ENCODE measurements around the gene SC5D.
A peak's percentile ranks its signal among the peaks of the same experiment; 100 is the strongest.

The SC5D gene

GRCh38 chr11:121295246-121296029 lies 2.9 kb downstream of the SC5D start:
- DNase-seq, result no peak

DNA sequence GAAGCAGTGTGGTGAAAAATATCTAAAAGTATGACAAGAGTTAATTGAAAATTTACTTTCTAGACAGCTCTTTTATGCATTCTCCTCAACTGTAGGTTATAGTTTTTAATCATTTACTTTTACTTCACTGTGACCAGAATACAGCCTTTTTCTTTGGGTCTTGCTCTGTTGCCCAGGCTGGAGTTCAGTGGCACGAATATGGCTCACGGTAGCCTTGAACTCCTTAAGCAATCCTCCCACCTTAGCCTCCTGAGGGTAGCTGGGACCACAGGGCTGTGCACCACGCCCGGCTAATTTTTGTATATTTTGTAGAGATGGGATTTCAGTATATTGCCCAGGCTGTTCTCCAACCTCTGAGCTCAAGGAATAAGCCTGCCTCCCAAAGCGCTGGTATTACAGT lies 5.3 kb downstream of the SC5D start:
- no peak for DNase-seq

- no peak for DNase-seq
These were observed 6.2 kb downstream of the SC5D start for GRCh38 chr11:121298774-121299173.

DNA sequence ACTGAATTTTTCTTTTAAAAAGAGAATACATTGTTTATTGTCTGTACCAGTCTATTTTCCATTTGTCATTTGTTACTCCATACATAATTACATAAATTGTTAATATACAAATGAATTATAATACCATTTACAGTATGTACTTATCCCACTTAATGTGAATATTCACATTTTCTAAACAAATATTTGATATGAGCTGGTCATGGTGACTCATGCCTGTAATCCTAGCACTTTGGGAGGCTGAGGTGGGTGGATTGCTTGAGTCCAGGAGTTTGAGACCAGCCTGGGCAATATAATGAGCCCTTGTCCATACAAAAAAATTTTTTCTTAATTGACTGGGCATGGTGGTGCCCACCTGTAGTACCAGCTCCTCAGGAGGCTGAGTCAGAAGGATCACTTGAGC lies 6.8 kb downstream of the SC5D start:
- no peak for DNase-seq

- DNase-seq, result peak in 1 of 2 experiments; percentile 16
These were observed 7.9 kb downstream of the SC5D start for GRCh38 chr11:121300313-121300971.

DNA sequence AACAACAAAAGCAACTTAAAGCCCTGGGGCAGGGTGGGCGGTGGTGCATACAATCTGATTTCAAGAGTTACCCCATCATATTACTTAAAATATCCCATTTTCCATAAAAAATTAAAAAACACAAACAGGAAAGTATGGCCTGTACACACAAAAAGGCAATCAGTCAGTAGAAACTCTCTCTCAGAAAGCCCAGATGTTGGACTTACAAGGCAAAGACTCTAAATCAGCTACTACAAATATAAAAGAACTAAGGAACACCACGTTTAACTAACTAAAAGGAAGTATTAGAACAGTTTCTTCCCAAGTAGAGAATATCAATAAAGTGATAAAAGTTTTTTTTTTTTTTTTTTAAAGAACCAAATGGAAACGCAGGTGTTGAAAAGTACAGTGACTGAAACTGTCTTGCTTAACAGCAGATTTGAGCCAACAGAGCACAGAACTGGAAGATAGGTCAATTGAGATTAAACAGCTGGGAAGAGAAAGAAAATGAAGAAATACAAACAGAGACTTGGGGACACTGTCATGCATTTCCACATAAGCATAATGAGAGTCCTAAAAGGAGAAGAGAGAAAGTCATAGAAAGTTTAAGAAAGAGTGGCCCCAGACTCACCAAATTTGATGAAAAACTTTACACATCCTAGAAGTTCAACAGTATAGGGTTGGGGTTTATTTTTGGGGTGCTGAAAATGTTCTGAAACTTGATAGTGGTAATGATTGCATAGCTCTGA lies 8.6 kb downstream of the SC5D start:
- no peak for DNase-seq

DNA sequence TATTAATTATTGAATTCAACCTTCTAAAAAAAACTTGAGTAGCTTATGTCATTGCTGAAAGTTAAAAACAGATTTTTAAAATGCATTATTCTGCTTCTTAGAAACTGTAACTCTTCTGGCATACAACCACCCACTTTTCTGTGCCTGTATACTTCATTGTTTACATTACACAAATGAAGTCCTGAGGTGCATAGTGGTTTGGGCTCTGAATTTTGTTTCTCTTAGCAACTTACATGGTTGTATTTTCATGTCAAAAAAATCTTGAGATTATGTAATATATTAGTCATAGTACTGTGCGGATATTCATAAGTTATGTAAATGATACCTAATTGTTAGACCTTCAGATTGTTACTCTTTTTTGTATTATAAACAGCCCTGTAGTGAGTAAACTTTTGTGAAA lies 12.2 kb downstream of the SC5D start:
- no peak for DNase-seq

DNA sequence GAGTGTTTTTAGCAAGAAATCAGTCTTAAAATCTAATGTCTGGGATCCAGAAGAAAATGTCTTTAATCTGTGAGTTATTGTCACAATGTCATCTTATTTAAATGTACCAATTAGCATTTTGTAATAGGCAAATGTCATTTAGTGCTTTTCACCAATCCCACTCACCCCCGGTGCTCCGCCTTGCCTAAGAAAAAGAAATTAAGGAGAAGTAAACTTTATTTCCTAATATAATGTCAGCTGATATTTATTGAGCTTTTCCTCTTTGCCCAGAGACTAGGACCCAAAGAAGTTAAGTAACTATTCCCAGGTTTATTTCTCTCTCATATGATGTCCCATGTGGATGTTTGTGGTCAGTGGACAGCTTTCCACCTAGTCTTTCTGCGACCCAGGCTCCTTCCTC lies 16.2 kb downstream of the SC5D start:
- DNase-seq, result no peak

DNA sequence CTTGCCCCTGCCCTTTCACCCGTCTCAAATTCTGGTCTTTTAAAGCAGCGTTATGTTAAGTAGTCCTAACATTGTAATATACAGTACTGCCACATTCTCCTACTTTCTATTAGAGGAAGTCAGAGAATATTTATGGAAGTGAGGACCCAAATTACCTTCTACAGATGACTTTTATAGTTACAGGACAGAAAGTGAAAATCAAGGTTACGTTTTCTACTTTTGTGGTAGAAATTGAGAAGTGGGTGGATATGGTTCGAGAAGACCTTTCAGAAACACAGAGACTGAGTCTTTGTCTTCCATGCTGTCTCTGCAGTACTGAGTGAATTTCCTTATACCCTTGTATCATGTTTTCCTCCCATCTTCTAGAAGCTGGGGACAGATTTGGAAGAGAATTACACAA lies 17.1 kb downstream of the SC5D start:
- DNase-seq, result no peak

GRCh38 chr11:121310908-121311307 lies 18.3 kb downstream of the SC5D start:
- no peak for DNase-seq

DNA sequence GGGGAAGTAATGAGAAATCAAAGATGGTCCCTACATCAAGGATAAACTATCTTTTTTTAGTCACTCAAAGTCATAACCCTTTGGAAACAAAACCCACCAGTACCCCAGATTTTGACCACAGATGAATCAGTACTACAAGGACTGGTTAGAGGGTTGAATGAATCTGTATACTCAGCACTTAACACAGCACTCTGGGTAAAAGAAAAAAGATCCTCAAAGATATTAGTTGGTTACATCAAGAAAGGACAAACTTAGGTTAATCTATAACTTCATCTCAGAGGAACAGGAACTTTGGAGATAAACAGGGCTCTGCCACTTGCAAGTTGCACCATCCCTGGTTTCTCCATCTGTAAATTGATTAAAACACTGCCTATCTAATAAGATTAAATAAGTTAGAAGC lies 18.8 kb downstream of the SC5D start:
- no peak for DNase-seq

DNA sequence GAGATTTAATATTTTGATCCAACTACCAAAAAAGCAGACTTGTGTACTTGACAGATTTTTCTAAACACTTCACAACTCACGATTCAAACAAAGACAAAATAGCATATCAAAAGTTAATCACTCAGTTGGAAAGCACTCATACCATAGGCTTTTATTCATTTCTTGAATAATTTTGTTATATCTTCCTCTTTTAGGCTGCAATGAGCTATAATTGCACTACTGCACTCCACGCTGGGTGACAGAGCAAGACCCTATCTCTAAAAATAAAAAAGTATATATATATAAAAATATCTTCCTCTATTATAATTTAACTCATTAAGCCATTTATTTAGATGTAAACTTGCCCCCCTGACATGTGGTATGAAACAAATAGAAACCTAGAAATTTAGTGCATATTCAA lies 19.9 kb downstream of the SC5D start:
- DNase-seq, result no peak

GRCh38 chr11:121318848-121319834 lies 26.6 kb downstream of the SC5D start:
- peak; percentile 48 to 63 for DNase-seq

- DNase-seq, result peak; percentile 57 to 70
These were observed 29.2 kb downstream of the SC5D start for GRCh38 chr11:121321614-121322243.

DNA sequence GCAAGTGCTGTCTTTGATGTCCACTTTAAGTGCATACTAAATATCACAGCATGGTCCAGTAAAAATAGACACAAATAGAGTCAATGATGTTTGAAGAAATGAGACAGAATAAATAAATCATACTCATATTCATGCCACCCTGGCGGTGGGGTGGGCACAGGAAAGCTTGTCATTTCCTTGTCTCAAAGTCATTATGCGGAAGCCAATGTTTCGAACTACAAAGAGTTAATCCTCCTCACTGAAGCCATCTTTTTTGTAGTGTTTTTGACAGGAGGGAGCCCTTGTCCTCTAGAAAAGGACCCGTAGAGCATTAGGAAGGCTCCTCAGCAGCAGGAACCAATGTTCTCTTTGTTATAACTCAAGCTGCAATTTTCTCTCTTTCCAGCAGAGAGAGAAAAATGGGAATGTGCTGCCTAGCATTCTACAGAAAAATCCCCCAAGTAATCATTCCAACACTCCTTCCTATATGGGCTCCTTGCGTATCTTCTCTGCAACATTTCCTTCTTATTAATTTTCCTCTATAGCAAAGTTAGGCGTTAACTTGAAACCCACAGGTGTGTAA lies 30.6 kb downstream of the SC5D start:
- no peak for DNase-seq

GRCh38 chr11:121326230-121326629 lies 33.7 kb downstream of the SC5D start:
- DNase-seq, result no peak

DNA sequence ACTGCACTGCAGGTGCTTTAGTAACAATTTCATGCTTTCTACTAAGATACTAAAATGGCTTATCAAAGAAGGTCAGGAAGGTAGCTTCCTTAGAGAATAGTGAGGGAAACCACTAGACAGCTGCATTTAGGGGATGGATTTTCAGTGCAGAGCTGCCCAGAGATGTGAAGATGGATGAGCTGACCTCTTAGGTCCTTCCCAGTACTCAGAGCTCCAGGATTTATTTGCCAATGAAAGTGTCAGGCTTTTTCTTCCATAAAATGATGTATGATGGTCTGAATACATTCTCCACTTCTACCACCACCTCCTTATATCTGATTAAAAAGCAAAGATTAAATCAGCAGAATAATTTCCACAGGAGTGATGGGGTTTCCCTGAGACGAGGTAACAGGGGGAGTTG lies 35.0 kb downstream of the SC5D start:
- no peak for DNase-seq

GRCh38 chr11:121328176-121328966 lies 35.8 kb downstream of the SC5D start:
- DNase-seq, result no peak

GRCh38 chr11:121328967-121329679 lies 36.6 kb downstream of the SC5D start:
- peak in 1 of 2 experiments; percentile 12 for DNase-seq

DNA sequence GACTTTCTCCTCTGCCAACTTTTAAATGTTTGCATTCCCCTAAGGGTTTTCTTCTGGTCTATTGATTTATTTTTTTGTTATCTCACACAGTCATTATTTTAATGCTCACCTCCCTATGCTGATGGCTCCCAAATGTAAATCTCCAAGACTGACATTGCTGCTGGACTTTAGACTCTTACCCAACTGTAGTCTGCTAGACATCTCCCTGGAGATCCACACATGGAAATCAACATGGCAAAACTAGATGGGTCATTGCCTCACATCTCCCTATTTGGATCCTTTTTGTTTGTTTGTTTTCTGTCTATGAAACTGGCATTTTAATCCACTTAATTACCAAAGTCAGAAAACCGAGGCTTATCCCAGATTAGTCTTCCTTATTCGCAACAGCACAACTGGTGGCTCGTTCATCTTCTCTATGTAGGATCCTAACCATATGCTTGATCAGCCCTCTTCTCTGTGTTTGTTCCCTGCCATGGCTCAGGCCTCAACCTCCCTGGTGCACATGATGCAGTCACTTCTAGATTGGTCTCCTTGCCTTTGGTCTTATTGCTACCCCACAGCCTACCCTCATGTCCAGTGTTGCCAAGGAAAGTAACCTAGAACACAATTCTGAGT lies 37.3 kb downstream of the SC5D start:
- no peak for DNase-seq

All from AML-193 (cell line).